ENCODE measurements around the gene CAPN1. TPM values are rescaled to one million over a fixed set of nuclear protein-coding genes. Genes with fewer than 3 reads are reported as not detected.
A peak's percentile ranks its signal among the peaks of the same experiment; 100 is the strongest.

CAPN1 gene
- total RNA-seq, 1 donor = 164 TPM

DNA sequence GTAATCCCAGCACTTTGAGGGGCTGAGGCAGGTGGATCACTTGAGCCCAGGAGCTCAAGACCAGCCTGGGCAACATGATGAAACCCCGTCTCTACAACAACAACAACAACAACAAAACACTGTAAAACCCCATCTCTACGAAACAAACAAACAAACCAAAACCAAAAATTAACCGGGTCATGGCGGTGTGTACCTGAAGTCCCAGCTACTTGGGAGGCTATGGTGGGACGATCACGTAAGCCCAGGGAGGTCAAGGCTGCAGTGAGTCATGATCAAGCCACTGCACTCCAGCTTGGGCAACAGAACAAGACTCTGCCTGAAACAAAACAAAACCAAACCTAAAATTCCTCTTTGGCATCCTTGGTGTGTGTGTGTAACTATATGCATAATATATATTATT, 73.0 kb downstream of the CAPN1 start:
- DNase-seq (ENCODE audit: low read depth) = no peak
- TF ChIP-seq, protein P1, sequence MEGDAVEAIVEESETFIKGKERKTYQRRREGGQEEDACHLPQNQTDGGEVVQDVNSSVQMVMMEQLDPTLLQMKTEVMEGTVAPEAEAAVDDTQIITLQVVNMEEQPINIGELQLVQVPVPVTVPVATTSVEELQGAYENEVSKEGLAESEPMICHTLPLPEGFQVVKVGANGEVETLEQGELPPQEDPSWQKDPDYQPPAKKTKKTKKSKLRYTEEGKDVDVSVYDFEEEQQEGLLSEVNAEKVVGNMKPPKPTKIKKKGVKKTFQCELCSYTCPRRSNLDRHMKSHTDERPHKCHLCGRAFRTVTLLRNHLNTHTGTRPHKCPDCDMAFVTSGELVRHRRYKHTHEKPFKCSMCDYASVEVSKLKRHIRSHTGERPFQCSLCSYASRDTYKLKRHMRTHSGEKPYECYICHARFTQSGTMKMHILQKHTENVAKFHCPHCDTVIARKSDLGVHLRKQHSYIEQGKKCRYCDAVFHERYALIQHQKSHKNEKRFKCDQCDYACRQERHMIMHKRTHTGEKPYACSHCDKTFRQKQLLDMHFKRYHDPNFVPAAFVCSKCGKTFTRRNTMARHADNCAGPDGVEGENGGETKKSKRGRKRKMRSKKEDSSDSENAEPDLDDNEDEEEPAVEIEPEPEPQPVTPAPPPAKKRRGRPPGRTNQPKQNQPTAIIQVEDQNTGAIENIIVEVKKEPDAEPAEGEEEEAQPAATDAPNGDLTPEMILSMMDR (IDR thresholded peaks at IDR 0.05; ENCODE audit: insufficient read depth, low read length) = no peak
- no peak overlapping the region for H3K4me3 ChIP-seq (ENCODE audit: low read depth, low read length)

DNA sequence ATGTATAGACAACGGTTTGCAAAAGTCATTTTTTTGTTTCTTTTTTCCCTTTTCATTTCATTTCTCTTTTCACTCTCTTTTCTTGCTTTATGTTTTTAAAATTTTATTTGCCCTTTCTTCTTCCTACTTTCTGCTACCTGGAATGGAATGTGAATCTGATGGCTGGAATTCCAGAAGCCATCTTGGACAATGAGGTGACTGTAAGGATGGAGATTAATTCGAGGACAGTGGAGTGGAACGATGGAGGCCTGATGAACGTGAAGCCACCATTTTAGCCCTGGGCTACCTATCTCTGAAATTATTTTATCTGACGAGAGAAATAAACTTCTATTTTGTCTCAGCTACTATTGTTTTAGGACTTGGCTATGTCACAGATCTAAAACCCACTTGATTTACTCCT, 77.3 kb downstream of the CAPN1 start:
- no peak overlapping the region for H3K4me3 ChIP-seq (ENCODE audit: low read depth, low read length)
- no peak for DNase-seq (ENCODE audit: low read depth)
- TF ChIP-seq, protein P1 (IDR thresholded peaks at IDR 0.05; ENCODE audit: insufficient read depth, low read length) = no peak

DNA sequence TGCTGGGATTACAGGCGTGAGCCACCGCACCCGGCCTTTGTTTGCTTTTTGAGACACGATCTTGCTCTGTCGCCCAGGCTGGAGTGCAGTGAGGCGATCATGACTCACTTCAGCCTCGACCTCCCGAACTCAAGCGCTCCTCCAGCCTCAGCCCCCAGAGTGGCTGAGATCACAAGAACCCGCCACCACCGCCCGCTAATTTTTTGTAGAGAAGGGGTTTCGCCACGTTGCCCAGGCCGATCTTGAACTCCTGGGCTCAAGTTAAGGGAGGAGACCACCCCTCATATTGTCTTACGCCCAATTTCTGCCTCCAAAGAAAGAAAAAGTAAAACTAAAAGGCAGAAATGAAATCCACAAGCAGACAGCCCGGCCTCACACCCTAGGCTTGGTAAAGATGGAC, 78.6 kb downstream of the CAPN1 start:
- TF ChIP-seq, protein P1 (IDR thresholded peaks at IDR 0.05; ENCODE audit: insufficient read depth, low read length) = no peak
- H3K4me3 ChIP-seq (ENCODE audit: low read depth, low read length) = no peak overlapping the region
- DNase-seq (ENCODE audit: low read depth) = no peak

- TF ChIP-seq, protein P1 (IDR thresholded peaks at IDR 0.05; ENCODE audit: insufficient read depth, low read length) = no peak
- DNase-seq (ENCODE audit: low read depth) = no peak
- peak overlapping the region; percentile 75 for H3K4me3 ChIP-seq (ENCODE audit: low read depth, low read length)
Observed at GRCh38 chr11:65260756-65261590, 79.2 kb downstream of the CAPN1 start.

Small RNA genes lying within 50 kb of the gene (small RNA-seq; reads per million reads assigned to genes)
- gene HIGD1AP10 = not detected
- gene PDCL2P2 = not detected
- gene RNU2-23P = 14.6 reads per million, percentile 95 among the genes with 10 or more reads in this experiment

Other genes with a start within 250 kb of the CAPN1 start
- gene GPHA2, start 246.0 kb upstream of the CAPN1 start, total RNA-seq (ENCODE audit: low replicate concordance) = not detected in 2 replicates
- not detected in 2 replicates for gene MAJIN, start 209.8 kb upstream of the CAPN1 start, total RNA-seq (ENCODE audit: low replicate concordance)
- gene BATF2, start 185.0 kb upstream of the CAPN1 start, total RNA-seq (ENCODE audit: low replicate concordance) = 0.25 and 0.45 TPM in 2 replicates
- 14.9 and 97.9 TPM in 2 replicates for gene ARL2, start 167.8 kb upstream of the CAPN1 start, total RNA-seq (ENCODE audit: low replicate concordance)
- gene SNX15, start 154.5 kb upstream of the CAPN1 start, total RNA-seq (ENCODE audit: low replicate concordance) = 11.1 and 17.4 TPM in 2 replicates
- 13.0 and 19.1 TPM in 2 replicates for gene SAC3D1, start 140.7 kb upstream of the CAPN1 start, total RNA-seq (ENCODE audit: low replicate concordance)
- 9.7 and 11.5 TPM in 2 replicates for gene NAALADL1, start 123.4 kb upstream of the CAPN1 start, total RNA-seq (ENCODE audit: low replicate concordance)
- gene CDCA5, start 97.9 kb upstream of the CAPN1 start, total RNA-seq (ENCODE audit: low replicate concordance) = 2.5 and 19.3 TPM in 2 replicates
- 9.6 and 42.5 TPM in 2 replicates for gene ZFPL1, start 97.7 kb upstream of the CAPN1 start, total RNA-seq (ENCODE audit: low replicate concordance)
- gene VPS51, start 85.7 kb upstream of the CAPN1 start, total RNA-seq (ENCODE audit: low replicate concordance) = 211 and 336 TPM in 2 replicates
- gene TM7SF2, start 70.1 kb upstream of the CAPN1 start, total RNA-seq (ENCODE audit: low replicate concordance) = 9.2 and 10.0 TPM in 2 replicates
- 9.9 and 30.4 TPM in 2 replicates for gene ZNHIT2, start 64.2 kb upstream of the CAPN1 start, total RNA-seq (ENCODE audit: low replicate concordance)
- gene FAU, start 59.8 kb upstream of the CAPN1 start, total RNA-seq (ENCODE audit: low replicate concordance) = 239 and 640 TPM in 2 replicates
- gene MRPL49, start 59.6 kb upstream of the CAPN1 start, total RNA-seq (ENCODE audit: low replicate concordance) = 24.2 and 34.7 TPM in 2 replicates
- gene SYVN1, start 47.4 kb upstream of the CAPN1 start, total RNA-seq (ENCODE audit: low replicate concordance) = 10.4 and 24.3 TPM in 2 replicates
- not detected in 2 replicates for gene SPDYC, start 11.7 kb upstream of the CAPN1 start, total RNA-seq (ENCODE audit: low replicate concordance)
- 8.7 and 32.4 TPM in 2 replicates for gene POLA2, start 80.0 kb downstream of the CAPN1 start, total RNA-seq (ENCODE audit: low replicate concordance)
- gene CDC42EP2, start 132.9 kb downstream of the CAPN1 start, total RNA-seq (ENCODE audit: low replicate concordance) = 4.7 and 28.0 TPM in 2 replicates
- 46.4 and 75.9 TPM in 2 replicates for gene DPF2, start 151.9 kb downstream of the CAPN1 start, total RNA-seq (ENCODE audit: low replicate concordance)
- 0.27 TPM in 1 of 2 replicates, not detected in the other for gene TIGD3, start 172.8 kb downstream of the CAPN1 start, total RNA-seq (ENCODE audit: low replicate concordance)
- gene SLC25A45, start 200.7 kb downstream of the CAPN1 start, total RNA-seq (ENCODE audit: low replicate concordance) = 0.41 and 5.8 TPM in 2 replicates
- 42.7 and 172 TPM in 2 replicates for gene FRMD8, start 204.7 kb downstream of the CAPN1 start, total RNA-seq (ENCODE audit: low replicate concordance)
- 527 and 883 TPM in 2 replicates for gene NEAT1, start 240.9 kb downstream of the CAPN1 start, total RNA-seq (ENCODE audit: low replicate concordance)

All from fibroblast of the aortic adventitia (primary cell).